HepG2 (cell line): ENCODE data around the gene INTS4. TPM values are rescaled to one million over a fixed set of nuclear protein-coding genes. Genes with fewer than 3 reads are reported as not detected.

Experiments used
- ATF2 ChIP-seq: sonication (generic); formaldehyde crosslinking; IDR thresholded peaks from 2 replicates; pipeline ENCODE4 v1.4.0; 2020; ENCODE audit warnings: missing genetic modification reagents
- ATF3 ChIP-seq: sonication (generic); formaldehyde crosslinking; IDR thresholded peaks from 2 replicates; pipeline ENCODE4 v1.4.0; 2020; ENCODE audit warnings: missing genetic modification reagents
- CERS6 ChIP-seq: sonication (generic); formaldehyde crosslinking; IDR thresholded peaks from 2 replicates; pipeline ENCODE4 v1.5.0; 2020; ENCODE audit warnings: missing genetic modification reagents
- DPF2 ChIP-seq: sonication (generic); formaldehyde crosslinking; IDR thresholded peaks from 2 replicates; pipeline ENCODE4 v1.4.0; 2020; ENCODE audit warnings: mild to moderate bottlenecking, low read depth, missing genetic modification reagents, borderline replicate concordance
- EEA1 ChIP-seq: sonication (generic); formaldehyde crosslinking; IDR thresholded peaks from 2 replicates; pipeline ENCODE4 v1.5.1; 2020; ENCODE audit warnings: mild to moderate bottlenecking, missing genetic modification reagents, borderline replicate concordance
- ELF4 ChIP-seq: sonication (generic); formaldehyde crosslinking; IDR thresholded peaks from 2 replicates; pipeline ENCODE4 v1.5.0; 2020; ENCODE audit warnings: missing genetic modification reagents, mild to moderate bottlenecking, moderate library complexity, borderline replicate concordance
- HMGA1 ChIP-seq: sonication (generic); formaldehyde crosslinking; conservative IDR thresholded peaks from 2 replicates; pipeline ENCODE4 v1.4.0; 2020; ENCODE audit warnings: missing genetic modification reagents
- KLF6 ChIP-seq: IDR thresholded peaks from 2 replicates; pipeline ENCODE4 v1.8.0; 2016; ENCODE audit warnings: missing biosample characterization, missing genetic modification reagents
- MAZ ChIP-seq, 2 experiments: sonication (generic) in 1 of 2; formaldehyde crosslinking in 1 of 2; IDR thresholded peaks; 2 replicates each; pipeline versions ENCODE4 v1.5.0 to v1.6.1; 2012 to 2020; ENCODE audit warnings: low read depth in 2 of 2, mild to moderate bottlenecking in 2 of 2, borderline replicate concordance in 1 of 2, improper control_type of control experiment in 1 of 2, low read length in 1 of 2, missing genetic modification reagents in 1 of 2, moderate library complexity in 1 of 2
- NBN ChIP-seq: fragments of 450-650 bp; conservative IDR thresholded peaks from 2 replicates; pipeline ENCODE4 v1.6.1; 2017
- PATZ1 ChIP-seq: sonication (generic); formaldehyde crosslinking; IDR thresholded peaks from 2 replicates; pipeline ENCODE4 v1.4.0; 2020; ENCODE audit warnings: missing genetic modification reagents
- SIN3A ChIP-seq: IDR thresholded peaks from 2 replicates; pipeline ENCODE4 v1.6.1; 2011; ENCODE audit warnings: low read depth, mild to moderate bottlenecking, control low read depth, low read length, borderline replicate concordance
- THYN1 ChIP-seq: sonication (generic); formaldehyde crosslinking; IDR thresholded peaks from 2 replicates; pipeline ENCODE4 v1.8.1; 2023; ENCODE audit warnings: low read depth, mild to moderate bottlenecking, moderate library complexity, missing genetic modification reagents, borderline replicate concordance
- TP53 ChIP-seq: sonication (generic); formaldehyde crosslinking; conservative IDR thresholded peaks from 2 replicates; pipeline ENCODE4 v1.4.0; 2020; ENCODE audit warnings: missing genetic modification reagents
- ZMYM4 ChIP-seq: sonication (generic); formaldehyde crosslinking; IDR thresholded peaks from 2 replicates; pipeline ENCODE4 v1.8.1; 2023; ENCODE audit warnings: mild to moderate bottlenecking, missing genetic modification reagents
- ZNF670 ChIP-seq: sonication (generic); formaldehyde crosslinking; IDR thresholded peaks from 2 replicates; pipeline ENCODE4 v1.8.0; 2022; ENCODE audit warnings: mild to moderate bottlenecking, missing genetic modification reagents, borderline replicate concordance
- ZNF710 ChIP-seq: sonication (generic); formaldehyde crosslinking; IDR thresholded peaks from 2 replicates; pipeline ENCODE4 v1.5.0; 2020; ENCODE audit warnings: mild to moderate bottlenecking, missing genetic modification reagents, borderline replicate concordance
- ZNF75D ChIP-seq: sonication (generic); formaldehyde crosslinking; IDR thresholded peaks from 2 replicates; pipeline ENCODE4 v1.8.1; 2023; ENCODE audit warnings: missing genetic modification reagents, mild to moderate bottlenecking, borderline replicate concordance
- ZNF841 ChIP-seq: sonication (generic); formaldehyde crosslinking; IDR thresholded peaks from 2 replicates; pipeline ENCODE4 v1.8.1; 2023; ENCODE audit warnings: missing genetic modification reagents, borderline replicate concordance
- polyA plus RNA-seq, 8 experiments: library from polyadenylated mRNA; depleted of rRNA in 3 of 8; stranded (reverse) in 7 of 8; unstranded in 1 of 8; fragments of >200 nt; fragmentation: Illumina TruSeq in 4 of 8; extraction: Trizol in 4 of 8; gene quantifications; 2 replicates each; pipeline versions ENCODE4 v1.2.1 to v1.2.3, GENCODE V29; 2011 to 2016; ENCODE audit warnings: low read depth in 4 of 8, missing spikeins in 1 of 8, mixed read lengths in 1 of 8; ENCODE audit not compliant: insufficient read depth in 1 of 8
- total RNA-seq, 5 experiments: library from RNA; depleted of rRNA; stranded (reverse); fragments of >200 nt; fragmentation: Illumina TruSeq; extraction: Trizol; gene quantifications; 2 replicates each; pipeline ENCODE4 v1.2.3, GENCODE V29; 2016; ENCODE audit warnings: low read depth in 1 of 5

The INTS4 gene
- total and polyA plus RNA-seq, 2 of the 13 experiments (the other 11 are each of a cell fraction or from before 2014, with no cell fraction given), result 37.3 to 44.8 TPM

- TF ChIP-seq TP53 (CRISPR knock-in tag) (no peak), CERS6 (CRISPR knock-in tag) (no peak), ATF2 (CRISPR knock-in tag) (no peak), ELF4 (CRISPR knock-in tag) (no peak), ZNF841 (CRISPR knock-in tag) (no peak), ZNF710 (CRISPR knock-in tag) (0 out of 2 replicates have a peak, but pooled peaks have one; percentile 10), NBN (no peak), ZMYM4 (CRISPR knock-in tag) (no peak), ATF3 (0 out of 2 replicates have a peak, but pooled peaks have one; percentile 31), SIN3A (peak; percentile 13; the same call in 1 of the 2 replicates), EEA1 (CRISPR knock-in tag) (peak; percentile 83; the same call in 1 of the 2 replicates), THYN1 (CRISPR knock-in tag) (no peak), KLF6 (0 out of 2 replicates have a peak, but pooled peaks have one; percentile 42), MAZ (IDR thresholded peaks at IDR 0.05; ENCODE audit: borderline replicate concordance, low read depth, low read length) (no peak), MAZ (CRISPR knock-in tag; IDR thresholded peaks at IDR 0.05; ENCODE audit: low read depth) (0 out of 2 replicates have a peak, but pooled peaks have one; percentile 48), PATZ1 (CRISPR knock-in tag) (peak; percentile 75; the same call in 1 of the 2 replicates), ZNF670 (CRISPR knock-in tag) (no peak), ZNF75D (no peak), HMGA1 (CRISPR knock-in tag) (no peak), DPF2 (no peak)
Measured at GRCh38 chr11:78022397-78023396, 28.2 kb upstream of the INTS4 start, which contains the start of gene KCTD14 (continued).
